Measurements from ENCODE around the gene DPH2.

DPH2 gene

DNA sequence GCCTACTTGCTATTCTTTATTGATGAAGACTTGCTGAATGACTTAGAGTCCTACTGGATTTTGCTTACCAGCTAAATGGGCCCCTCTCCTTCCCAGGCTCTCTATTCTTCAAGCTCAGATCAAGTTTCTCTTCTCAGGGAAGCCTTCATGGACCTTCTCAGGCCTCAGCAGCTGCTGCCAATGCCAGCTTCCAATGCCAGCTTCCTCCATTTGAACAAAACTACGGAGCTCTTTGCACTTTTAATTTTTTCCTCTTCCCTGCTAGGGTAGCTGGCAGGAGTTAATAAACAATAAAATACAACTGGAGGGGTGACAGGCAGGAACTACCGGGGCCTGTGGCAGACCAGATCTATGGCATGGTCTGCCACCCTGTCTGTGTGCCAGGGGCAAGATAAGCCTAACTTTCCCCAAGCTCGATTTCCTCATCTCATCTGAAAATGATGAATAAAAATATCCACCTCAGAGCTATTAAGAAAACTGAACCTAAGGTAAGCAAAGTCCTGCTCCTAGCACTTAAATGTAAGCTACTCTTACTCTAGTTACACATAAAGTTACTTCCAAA lies 24.1 kb upstream of the DPH2 start:
- no peak for DNase-seq (ENCODE audit: low read depth in 2 of 2)

- peak; percentile 80 to 91 for DNase-seq (ENCODE audit: low read depth in 2 of 2)
These were observed 23.4 kb upstream of the DPH2 start, which contains the start of gene IPO13 for GRCh38 chr1:43946236-43947060. Gene IPO13 (plus strand): TSS chr1:43946950. CDS start chr1:43947601, 651 bp downstream.

GRCh38 chr1:43947061-43947873 lies 22.5 kb upstream of the DPH2 start:
- DNase-seq (ENCODE audit: low read depth in 2 of 2), result no peak

DNA sequence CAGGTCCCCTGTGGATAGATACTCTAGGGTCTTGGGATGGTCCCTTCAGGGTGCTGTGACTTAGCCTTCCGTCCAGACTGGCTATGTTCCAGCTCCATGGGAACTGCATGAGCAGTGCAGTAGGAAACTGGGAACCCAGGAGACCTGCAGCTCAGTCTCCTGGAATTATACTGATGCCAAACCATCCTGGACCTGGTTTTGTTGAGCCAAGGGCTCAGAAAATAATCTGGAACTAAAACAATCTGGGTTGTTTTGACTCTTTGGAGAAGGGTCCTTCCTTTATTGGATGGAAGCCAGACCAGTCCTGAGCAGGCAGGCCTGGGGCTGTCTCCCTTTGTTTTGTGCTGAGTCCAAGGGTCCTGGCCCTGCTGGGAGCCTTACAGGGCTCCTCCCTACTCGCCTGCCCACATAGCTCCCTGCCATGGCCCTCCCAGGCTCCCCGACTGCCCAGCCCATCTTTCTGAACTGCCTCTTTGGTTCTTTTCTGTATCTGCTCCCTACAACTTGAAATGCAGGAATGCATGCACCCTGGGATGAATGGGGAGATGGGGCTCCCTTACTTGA lies 21.9 kb upstream of the DPH2 start:
- DNase-seq (ENCODE audit: low read depth in 2 of 2), result no peak

DNA sequence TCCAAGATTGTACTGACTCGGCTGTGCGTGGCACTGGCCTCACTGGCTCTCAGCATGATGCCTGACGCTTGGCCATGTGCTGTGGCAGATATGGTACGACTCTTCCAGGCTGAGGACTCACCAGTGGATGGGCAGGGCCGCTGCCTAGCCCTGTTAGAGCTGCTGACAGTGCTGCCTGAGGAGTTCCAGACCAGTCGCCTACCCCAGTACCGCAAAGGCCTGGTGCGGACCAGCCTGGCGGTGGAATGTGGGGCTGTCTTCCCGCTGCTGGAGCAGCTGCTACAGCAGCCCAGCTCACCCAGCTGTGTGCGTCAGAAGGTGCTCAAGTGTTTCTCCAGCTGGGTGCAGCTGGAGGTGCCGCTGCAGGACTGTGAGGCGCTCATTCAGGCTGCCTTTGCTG lies 20.1 kb upstream of the DPH2 start:
- no peak for DNase-seq (ENCODE audit: low read depth in 2 of 2)

- no peak for DNase-seq (ENCODE audit: low read depth in 2 of 2)
These were observed 18.5 kb upstream of the DPH2 start for GRCh38 chr1:43951021-43951985.

- DNase-seq (ENCODE audit: low read depth in 2 of 2), result no peak
These were observed 17.0 kb upstream of the DPH2 start for GRCh38 chr1:43952731-43953346.

DNA sequence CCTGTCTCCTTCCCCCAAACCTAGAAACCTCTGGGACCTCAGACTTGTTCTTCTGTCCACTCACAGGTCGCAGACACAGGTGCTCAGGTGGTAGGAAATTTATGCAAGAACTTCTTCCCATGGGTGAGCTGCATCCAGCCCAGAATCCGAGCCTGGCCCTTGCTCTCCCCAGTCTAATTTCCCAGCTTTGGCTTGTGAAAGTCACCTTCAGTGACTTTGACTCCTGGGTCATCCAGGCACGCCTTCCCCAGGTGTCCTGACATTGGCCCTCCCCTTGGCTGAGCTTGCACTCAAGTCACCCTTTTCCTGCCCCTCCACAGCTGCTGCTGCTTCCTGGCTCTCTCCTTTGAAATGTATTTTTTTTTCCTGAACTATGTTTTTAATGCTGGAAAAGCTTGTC lies 16.4 kb upstream of the DPH2 start:
- no peak for DNase-seq (ENCODE audit: low read depth in 2 of 2)

GRCh38 chr1:43954036-43954435 lies 15.8 kb upstream of the DPH2 start:
- no peak for DNase-seq (ENCODE audit: low read depth in 2 of 2)

DNA sequence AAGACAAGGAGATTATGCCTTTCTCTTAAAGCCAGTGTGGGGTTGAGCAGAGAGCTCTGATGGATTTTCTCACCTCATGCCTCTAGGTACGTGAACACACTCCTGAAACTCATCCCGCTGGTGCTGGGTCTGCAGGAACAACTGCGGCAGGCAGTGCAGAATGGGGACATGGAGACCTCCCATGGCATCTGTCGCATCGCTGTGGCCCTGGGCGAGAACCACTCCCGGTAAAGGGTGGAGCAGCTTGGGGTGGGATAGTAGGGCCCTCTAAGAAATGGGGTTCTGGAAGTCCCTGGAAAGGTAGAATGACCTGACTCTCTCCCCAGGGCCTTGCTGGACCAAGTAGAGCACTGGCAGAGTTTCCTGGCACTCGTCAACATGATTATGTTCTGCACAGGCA lies 13.6 kb upstream of the DPH2 start:
- no peak for DNase-seq (ENCODE audit: low read depth in 2 of 2)

GRCh38 chr1:43957407-43958040 lies 12.3 kb upstream of the DPH2 start:
- no peak for DNase-seq (ENCODE audit: low read depth in 2 of 2)

- no peak for DNase-seq (ENCODE audit: low read depth in 2 of 2)
These were observed 11.2 kb upstream of the DPH2 start for GRCh38 chr1:43958351-43959255.

DNA sequence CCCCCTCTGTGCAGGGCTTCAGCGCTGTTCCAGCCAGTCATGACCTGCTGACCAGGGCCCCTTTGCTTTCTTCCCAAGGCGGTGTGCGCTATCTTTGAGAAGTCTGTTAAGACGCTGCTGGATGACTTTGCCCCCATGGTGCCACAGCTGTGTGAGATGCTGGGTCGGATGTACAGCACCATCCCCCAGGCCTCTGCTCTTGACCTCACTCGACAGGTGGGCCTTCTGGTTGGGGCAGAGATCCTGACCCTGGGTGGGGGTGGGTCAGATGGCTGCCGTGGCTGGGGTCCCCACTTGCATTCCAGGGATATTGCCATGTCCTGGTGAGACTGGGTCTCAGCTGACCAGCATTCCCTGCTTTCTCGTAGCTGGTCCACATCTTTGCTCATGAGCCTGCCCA lies 9.0 kb upstream of the DPH2 start:
- DNase-seq (ENCODE audit: low read depth in 2 of 2), result no peak

DNA sequence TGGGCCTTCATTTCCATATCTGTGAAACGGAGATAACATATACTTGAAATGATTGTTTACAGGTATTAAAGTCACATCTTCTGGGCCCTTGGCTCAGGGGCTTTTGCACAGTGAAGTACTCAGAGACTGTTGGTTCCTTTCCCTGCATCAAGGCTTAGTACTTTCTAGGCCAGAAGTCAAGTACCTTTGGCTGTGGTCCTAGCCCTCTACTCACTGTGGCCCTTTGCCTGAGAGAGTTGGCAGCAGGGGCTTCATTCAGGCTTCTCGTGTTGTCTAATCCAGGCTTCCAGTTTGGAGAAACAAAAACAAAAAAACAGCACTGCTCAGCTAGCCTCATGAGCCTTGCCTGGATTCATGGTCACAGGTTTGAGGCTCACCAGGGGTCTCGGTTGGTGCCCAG lies 8.1 kb upstream of the DPH2 start:
- no peak for DNase-seq (ENCODE audit: low read depth in 2 of 2)

- no peak for DNase-seq (ENCODE audit: low read depth in 2 of 2)
These were observed 7.5 kb upstream of the DPH2 start for GRCh38 chr1:43962324-43962723.

- no peak for DNase-seq (ENCODE audit: low read depth in 2 of 2)
These were observed 6.8 kb upstream of the DPH2 start for GRCh38 chr1:43963006-43963405.

DNA sequence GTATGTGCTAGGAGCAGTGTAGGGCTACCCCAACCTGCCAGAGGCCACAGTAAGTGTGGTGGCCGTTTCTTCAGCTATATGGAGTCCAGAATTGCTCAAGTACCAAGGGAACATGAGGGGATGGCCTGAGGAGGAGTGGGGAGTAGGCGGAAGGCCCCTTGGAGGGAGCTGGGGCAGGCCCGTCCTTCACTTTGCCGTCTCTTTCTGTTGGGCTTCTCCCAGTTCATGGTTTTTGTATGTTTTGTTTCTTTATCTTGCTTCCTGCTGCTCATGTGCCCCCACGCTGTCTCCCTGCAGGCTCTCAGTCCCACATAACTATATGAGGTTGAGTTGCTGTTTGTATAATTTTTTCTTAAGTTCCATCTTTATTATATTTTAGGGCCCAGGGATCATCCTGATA lies 5.9 kb upstream of the DPH2 start:
- no peak for DNase-seq (ENCODE audit: low read depth in 2 of 2)

- DNase-seq (ENCODE audit: low read depth in 2 of 2), result no peak
These were observed 4.5 kb upstream of the DPH2 start for GRCh38 chr1:43965316-43965715.

DNA sequence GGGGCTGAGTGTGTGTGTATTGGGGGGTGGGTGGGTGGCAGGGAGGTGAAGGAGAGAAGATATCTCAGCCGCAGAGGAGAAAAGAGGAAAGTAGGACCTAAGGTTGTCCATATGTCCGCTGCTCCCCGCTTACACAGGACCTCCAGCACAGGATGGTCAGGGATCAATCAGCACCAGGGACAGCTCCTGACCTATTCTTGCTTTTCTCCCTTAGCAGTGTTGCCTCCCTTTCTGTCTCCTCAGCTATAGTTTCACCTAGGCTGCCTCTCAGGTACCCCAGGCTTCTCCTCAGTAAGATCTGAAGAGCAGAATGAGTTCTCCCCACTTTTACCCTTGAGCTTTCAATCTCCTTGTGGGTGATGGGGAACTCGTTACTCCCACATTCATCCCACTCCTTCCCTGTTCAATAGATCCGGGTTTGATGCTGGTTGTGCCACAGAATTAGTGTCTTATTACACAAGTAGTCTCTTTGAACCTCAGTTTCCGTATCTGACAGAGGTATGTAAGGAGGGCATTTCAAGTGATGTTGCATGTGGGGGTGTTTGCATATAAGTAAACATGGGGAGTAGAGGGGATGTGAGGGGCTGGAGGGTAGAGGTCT lies 1.4 kb upstream of the DPH2 start:
- no peak for DNase-seq (ENCODE audit: low read depth in 2 of 2)
